GM18507 (cell line): ENCODE results near the gene LARP1.
"Not testable (repeated sequence)": the region's sequence is repeated elsewhere in the genome, so short reads cannot be mapped to it uniquely, and the experiment has no call there.

Source experiments
- DNase-seq: peaks from one replicate; pipeline ENCODE4 v3.0.0; 2011; ENCODE audit warnings: low read depth; ENCODE audit not compliant: insufficient read length; ENCODE audit errors: extremely low spot score
- FAIRE-seq: peaks from 2 replicates; lab custom pipeline; 2011; peaks lifted over from hg19 to GRCh38; lab: Jason Lieb, UNC

LARP1 gene

GRCh38 chr5:154816891-154817492 lies 61.8 kb downstream of the LARP1 start:
- DNase-seq (no peak), FAIRE-seq (no peak)

DNA sequence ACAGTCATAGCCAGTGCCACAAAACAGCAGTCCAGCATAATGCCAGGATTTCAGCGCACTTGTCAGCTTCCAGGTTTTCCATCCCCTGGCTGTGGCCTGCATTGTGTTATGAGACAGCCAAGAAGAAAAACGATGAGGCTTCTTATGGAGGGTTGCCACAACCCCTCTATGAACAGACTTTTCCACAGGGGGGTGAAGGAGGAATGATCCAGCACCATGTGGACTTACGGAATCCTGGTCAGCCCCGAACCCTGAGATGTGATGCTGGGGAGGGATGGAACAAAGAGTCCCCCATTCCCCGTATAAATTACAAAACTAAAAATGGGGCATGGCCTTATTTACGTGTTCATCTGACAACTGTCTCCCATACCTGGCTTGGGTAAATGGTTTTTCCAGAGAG lies 62.6 kb downstream of the LARP1 start:
- FAIRE-seq (no peak), DNase-seq (no peak)

DNA sequence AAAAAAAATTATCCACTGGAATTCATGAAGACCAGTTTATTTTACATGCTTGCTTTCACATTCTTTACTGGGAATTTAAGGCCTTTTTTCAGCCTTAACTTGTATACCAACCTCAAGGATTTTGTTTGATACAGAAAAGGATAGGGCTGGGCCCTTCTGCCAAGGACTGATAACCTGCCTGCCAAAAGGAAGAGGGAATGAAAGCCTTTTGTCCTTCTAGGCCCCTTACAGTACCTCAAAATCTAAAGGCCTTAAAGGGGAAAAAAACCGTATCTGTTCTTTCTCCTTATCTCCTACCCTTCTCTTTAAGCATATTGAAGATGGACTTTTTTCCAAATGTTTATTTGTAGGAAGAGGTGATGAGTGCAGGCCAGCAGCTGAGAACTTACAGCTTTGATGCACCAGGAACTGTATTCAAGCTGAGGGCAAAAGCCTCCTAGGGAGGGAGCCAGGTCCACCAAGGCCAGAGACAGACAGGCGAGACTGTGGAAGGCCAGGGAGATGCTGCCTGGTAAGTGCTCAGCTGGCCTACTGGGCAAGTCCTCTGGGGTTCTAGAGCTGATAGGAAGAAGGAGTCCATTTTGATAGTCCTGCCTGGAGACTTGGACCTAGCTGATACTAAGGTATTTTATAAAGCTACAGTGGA lies 63.4 kb downstream of the LARP1 start:
- FAIRE-seq (no peak), DNase-seq (no peak)

DNA sequence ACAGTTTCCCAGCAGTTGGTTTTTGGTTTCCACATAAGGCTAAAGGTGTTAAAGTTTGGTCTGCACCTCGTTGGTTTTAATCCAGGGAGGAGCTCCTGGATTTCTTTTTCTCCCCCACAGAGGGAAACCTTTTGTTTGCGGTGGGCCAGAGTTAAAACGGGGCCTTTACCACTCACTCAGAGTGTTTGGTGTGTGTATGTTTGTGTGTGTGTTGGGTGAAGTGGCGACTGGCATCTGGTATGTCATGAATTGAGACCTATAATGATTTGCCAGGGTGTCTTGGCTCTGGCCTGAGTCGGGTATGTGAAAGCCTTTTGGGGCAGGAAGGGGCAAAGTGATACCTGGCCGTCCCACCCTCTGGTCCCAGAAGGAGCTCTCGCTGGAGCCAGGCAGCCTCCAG lies 64.4 kb downstream of the LARP1 start:
- no peak for DNase-seq
- no peak for FAIRE-seq

GRCh38 chr5:154820383-154820782 lies 65.2 kb downstream of the LARP1 start:
- no peak for FAIRE-seq
- no peak for DNase-seq

- DNase-seq, FAIRE-seq: not testable (repeated sequence)
Measured at GRCh38 chr5:154822896-154823295, 67.7 kb downstream of the LARP1 start.

GRCh38 chr5:154823605-154824004 lies 68.4 kb downstream of the LARP1 start:
- FAIRE-seq = no peak
- DNase-seq = no peak

- DNase-seq = no peak
- no peak for FAIRE-seq
Measured at GRCh38 chr5:154824070-154824469, 68.9 kb downstream of the LARP1 start.

DNA sequence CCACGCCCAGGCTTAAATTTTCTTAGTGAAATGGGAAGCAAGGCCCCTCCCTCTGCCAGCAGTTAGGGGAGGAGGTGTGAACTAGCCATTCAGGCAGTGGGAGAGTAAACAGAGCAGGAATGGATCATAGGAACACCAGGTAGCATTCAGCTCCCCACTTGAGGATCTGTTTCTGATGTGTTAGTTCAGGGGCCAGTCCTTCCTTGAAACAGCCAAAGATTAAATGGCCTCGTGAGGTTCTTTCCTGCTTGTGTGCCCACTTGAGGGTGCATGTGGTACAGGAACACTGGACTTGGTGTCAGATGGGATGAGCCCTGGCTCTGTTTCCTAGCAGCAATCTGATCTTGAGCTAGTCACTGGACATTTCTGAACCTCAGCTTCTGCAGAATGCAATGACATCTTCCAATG lies 74.0 kb downstream of the LARP1 start:
- FAIRE-seq (no peak), DNase-seq (no peak)

DNA sequence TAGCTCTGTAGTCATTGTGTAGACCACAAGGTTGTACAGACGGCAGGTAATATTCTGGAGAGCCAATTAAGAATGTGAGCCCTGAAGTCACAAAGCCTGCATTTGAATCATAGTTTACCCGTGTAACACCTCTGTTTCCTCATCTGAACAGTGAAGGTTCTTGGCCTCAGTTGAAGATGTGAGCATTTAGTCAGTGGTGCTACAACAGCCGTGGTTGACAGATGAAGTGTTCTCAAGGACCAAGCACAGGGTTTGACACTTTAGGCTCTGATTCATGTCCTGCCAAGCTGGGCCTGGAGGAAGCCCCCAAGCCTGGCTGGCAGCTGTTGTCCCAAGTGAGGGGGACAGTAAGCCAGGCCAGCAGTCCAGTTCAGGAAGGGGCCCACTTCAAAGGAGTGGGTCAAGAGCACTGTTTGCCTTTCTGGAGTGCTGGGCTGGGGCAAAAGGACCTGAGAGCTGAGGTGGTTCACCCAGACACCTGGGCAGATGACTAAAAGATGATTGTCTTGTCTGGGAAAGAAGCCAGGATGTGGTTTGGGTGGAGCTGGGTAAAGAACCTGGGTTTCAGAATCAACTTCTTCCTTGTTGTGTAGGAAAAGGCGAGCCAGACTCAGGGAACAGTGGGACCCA lies 74.5 kb downstream of the LARP1 start:
- DNase-seq = no peak
- FAIRE-seq = no peak

DNA sequence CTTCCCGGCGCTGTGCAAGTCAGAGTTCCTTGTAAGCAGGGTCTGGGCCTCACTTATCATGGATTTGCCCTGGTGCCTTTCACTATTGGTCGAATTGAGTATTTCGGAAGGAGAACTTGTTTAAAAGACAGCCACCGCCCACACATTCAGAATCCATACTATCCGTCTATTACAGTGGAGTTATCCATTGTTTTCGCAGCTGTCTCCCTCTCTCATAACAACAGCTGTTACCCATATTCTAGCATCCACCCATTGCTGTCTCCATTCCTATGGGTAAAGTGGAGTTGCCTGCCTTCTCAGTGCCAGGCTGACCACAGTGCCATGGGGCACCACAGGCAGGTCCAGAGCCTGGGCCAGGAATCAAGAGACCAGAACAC lies 75.0 kb downstream of the LARP1 start:
- no peak for FAIRE-seq
- DNase-seq = no peak

DNA sequence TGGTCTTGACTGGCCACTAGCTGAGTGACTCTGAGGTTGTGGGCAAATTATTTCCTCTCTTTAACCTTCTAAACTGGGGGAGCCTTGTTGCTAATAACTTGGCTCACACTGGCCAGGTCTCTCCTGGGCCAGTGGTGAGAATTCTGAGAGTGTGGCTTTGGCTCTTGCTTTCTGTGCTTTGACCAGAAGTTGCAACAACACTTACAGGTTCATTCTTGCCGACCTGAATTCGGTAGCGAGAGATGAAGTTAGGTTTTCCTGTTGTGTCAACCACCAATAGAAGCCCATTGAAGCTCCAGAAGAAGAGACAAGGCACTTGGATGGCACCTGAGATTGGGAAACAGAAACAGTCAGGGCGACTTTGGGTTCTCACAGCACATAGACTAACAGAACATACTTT lies 75.4 kb downstream of the LARP1 start:
- no peak for FAIRE-seq
- no peak for DNase-seq

DNA sequence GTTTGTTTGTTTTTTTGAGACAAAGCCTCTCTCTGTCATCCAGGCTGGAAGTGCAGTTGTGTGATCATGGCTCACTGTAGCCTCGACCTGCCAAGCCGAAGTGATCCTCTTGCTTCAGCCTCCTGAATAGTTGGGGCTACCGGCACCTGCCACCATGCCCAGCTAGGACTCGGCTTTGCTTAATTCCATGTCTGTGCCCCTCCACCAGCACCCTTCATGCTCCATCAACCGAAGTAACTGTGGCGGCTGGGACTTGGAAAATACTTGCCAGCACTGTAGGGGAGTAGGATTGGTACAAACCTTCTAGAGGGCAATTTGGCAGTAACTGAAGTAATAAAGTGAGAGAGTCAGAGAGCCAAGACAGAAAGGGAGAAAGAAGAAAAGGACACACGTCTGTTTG lies 76.3 kb downstream of the LARP1 start:
- no peak for DNase-seq
- no peak for FAIRE-seq

DNA sequence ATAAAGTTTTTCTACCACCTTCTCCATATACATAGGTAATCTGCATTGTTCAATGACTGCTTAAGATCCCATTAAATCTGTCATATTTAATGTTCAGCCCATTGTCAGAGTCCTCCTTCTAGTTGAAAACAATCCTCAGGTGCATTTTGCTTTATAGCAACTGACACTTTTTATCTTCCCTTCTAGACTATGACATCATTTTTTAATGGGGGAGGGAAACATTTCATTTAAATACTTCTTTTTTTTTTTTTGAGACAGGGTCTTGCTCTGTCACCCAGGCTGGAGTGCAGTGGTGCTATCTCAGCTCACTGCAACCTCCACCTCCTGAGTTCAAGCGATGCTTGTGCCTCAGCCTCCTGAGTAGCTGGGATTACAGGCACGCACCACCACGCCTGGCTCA lies 77.6 kb downstream of the LARP1 start:
- not testable (repeated sequence) for FAIRE-seq

DNA sequence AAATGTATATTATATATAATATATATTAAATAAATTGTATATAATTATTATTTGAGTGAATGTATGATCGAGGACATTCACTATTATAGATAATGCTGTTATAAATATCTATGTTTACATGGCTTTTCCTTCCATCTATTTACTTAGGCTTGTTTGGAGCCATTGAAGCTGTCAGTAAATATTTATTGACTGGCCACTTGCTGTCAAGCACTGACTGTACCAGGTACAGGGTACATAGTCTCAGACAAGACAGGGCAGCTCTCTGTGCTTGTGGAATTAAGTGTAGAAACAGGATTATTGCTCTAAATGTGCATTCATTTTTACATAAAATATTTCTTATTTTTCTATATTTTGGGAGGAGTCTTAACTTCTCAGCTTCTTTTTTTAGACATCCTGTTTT lies 78.9 kb downstream of the LARP1 start:
- DNase-seq = no peak
- FAIRE-seq = no peak

More for the DNA sequence above, 77.6 kb downstream of the LARP1 start:
- DNase-seq = not testable (repeated sequence)

GRCh38 chr5:154835701-154836052 lies 80.5 kb downstream of the LARP1 start:
- DNase-seq = not testable (repeated sequence)

GRCh38 chr5:154836225-154836624 lies 81.0 kb downstream of the LARP1 start:
- no peak for FAIRE-seq

More at GRCh38 chr5:154835701-154836052, 80.5 kb downstream of the LARP1 start:
- not testable (repeated sequence) for FAIRE-seq

GRCh38 chr5:154837009-154837901 lies 82.1 kb downstream of the LARP1 start:
- FAIRE-seq (no peak), DNase-seq (no peak)

More at GRCh38 chr5:154836225-154836624, 81.0 kb downstream of the LARP1 start:
- DNase-seq = no peak

GRCh38 chr5:154840435-154841272 lies 85.5 kb downstream of the LARP1 start:
- DNase-seq = no peak
- FAIRE-seq = no peak
